ENCODE data around the gene JAG2.

JAG2 gene

DNA sequence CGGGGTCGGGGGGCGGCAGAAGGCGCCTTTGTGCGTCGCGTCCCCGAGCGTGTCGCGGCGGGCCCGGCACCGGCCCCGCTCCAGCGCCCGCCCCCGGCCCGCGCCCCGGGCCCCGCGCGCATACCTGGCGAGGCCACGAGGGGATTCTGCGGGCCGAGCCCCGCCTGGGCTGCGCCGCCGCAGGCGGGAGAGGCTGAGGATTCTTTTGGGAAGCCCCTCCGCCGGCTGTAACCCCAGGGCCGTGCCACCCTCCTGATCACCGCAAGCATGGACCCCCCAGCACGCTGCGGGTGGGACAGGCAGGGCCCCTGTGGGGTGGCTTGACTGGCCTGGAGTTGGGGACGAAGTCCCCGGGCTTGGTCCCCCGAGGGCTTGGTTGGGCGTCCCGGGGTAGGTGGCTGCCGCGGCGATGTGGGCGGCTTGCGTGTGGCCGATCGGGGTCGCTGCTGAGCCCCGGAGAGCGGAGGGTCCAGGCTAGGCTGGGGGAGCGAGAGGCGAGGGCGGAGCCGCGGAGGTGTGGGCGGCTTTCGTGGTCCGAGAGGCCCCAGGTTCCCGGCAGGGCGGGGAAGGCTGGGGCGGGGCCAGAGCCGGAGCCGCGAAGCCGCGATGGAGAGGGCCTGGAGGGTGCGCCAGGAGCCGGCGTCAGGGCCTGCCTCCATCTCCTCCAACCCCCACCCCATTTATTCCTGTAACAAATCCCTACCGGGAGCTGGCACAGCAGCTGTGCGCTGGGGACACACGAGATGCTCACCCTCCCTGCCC lies 75.0 kb downstream of the JAG2 start:
- DNase-seq, result peak in 11 of 51 donors; percentile 23 to 48 (median 38)

DNA sequence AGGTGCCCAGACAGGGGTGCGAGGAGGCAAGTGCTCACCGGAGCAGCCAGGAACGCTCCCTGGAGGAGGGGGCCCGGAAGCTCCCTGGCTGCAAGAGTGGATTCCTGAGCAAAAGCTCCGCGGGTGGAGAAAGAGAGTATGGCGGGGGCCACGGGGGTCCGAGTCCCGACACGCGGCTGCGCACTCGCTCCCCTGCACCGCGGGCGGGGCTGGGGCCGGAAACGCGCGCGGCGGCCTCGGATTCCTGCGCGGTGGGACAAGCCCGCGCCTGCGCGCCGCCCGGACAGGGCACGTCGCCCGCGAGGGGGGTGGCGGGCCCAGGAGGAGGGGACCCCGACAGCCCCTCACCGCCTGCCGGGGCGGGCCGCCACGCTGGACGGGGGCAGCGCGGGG lies 75.5 kb downstream of the JAG2 start:
- DNase-seq, result peak in 4 of 51 donors; percentile 16 to 42 (median 40)

DNA sequence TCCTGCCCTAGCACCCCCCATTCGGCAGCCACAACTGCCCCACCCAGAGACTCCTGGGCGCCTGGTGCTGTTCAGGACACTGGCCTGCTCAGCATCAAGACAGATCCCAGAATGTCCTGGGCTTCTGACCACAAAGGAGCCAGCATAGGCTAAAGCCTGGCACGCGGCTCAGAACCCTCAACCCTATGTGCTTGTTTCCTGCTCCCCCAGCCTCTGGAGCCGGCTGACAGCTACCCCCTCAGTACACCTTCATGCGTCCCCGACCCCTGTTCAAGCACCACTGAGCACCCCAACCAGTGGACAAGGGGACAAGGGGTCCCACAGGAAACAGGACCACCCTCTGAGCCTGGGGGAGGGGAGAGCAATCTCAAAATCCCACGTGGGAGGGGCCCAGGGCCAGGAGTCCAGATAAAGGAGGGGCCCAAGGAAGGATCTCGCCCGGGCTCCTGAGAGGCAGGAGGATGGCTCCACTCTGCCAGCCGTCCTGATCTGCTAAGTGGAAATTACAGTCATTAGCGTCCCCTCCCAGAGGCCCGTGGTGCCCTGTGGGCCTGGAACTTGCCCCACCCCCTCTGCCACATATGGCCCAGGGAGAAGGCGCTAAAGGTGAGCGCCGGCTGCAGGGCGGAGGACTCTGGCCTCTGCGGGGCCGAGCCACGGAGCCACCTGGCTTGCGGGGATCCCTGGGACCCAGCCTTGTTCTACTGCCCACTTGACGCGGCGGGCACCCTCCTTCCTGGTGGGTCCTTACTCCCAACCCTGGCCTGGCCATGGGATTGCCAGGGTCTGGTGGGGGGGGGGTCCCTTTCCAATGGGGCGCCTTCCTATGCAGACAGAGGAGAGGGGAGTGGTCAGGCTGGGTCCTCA lies 76.2 kb downstream of the JAG2 start:
- DNase-seq, result no peak

DNA sequence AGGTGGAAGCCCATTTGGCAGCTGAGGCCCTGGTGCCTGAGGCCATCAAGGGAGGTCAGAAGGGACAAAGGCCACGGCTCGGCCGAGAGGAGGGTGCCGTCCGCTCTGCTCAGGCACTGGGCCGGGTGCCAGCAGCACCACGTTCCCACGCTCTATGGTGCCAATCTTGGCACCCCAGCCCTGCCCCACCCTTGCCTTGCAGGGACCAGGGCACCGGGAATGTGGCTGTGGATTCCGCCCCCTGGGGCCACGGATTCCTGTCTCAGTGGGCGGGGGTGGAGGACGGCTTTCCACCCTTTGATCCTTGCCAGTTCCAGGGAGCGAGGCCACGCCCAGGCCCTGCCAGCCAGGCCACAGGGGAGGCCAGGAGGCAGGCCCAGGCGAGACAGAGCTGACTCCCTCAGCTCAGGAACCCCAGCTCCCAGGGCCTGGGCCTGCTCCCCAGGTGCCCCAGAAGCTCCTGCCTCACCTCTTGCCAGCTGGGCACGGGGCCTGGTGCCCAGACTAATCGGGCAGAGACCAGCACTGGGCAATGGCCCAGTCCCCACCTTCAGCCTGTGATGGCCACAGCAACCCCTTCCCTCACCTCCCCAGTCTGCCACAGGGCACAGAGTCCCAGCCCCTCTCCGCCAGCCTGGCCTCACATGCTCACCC lies 76.9 kb downstream of the JAG2 start:
- DNase-seq, result peak in 1 of 51 donors; percentile 35

DNA sequence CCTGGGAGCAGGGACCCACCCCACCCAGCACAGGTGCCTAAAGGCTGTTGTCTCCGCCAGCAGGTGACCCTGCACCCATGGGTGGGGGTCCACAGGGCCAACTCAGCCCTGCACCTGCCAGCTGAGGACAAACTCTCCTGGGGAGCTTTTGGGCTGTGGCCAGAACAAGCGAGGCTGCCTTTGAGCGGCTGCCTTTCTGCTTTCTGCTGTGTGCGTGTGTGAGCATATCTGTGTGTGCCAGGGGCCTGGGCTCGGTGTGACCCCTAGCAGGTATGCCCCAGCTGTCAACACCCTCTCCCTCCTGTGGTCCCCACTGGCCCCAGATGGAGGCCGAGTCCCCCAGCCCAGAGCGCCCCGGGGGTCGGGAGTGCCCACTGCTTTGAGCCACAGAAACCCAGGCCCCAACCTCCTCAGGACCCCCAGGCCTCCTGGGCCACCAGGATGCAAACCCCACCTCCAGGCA lies 77.5 kb downstream of the JAG2 start:
- DNase-seq, result no peak
